EL (cell line): ENCODE measurements around the gene MSL1.
A peak's percentile ranks its signal among the peaks of the same experiment; 100 is the strongest.

Experiments used
- DNase-seq: peaks from one replicate; pipeline ENCODE4 v3.0.0-alpha.2; 2016

MSL1 gene

GRCh38 chr17:40091691-40092397, 29.9 kb upstream of the MSL1 start:
- no peak for DNase-seq

DNA sequence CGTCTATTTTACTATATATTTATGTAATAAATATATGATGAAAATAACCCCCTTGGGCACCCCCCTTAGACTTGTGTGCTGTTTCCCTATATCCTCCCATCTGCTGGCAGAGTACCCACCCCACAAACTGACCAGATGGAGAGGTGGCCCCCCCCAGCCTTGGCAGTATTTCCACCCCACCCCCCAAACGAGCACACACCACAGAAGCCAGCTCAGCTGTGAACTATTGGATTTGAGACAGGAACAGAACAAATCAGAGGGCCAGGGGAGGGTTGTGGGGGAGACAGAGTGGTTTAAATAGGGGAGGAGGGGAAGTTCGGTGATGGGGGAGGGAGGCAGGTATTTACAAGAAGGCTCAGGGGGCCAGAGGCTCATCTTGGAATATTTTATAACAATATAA, 29.2 kb upstream of the MSL1 start:
- DNase-seq, result no peak

- DNase-seq, result no peak
These were observed 28.7 kb upstream of the MSL1 start for GRCh38 chr17:40093005-40093579.

DNA sequence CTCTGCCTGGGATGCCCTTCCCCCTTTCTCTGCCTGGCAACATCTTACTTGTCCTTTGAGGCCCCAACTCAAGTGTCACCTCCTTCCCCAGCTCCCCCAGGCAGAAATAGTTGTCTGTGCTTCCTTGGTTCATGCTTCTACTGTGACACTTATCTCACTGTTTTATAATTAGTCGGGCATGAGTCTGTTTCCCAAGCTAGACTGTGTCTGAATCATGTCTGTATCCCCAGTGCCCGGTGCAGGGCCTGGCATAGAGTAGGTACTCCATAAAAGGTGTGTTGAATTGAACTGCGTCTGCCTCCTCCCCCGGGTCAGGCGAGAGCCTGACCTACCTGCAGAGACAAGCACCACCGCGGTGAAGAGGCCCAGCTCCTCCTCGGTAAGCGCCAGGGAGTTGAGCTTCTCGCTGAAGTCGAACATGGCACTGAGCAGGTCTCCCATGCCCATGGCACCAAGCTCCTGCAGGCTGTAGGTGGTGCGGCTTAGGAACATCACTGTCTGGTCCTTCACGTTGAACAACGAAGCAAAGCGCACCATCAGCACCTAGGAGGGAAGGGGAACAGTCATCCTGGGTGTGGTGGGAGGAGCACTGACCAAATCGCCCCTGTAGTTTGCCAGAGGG, 28.1 kb upstream of the MSL1 start:
- no peak for DNase-seq

DNA sequence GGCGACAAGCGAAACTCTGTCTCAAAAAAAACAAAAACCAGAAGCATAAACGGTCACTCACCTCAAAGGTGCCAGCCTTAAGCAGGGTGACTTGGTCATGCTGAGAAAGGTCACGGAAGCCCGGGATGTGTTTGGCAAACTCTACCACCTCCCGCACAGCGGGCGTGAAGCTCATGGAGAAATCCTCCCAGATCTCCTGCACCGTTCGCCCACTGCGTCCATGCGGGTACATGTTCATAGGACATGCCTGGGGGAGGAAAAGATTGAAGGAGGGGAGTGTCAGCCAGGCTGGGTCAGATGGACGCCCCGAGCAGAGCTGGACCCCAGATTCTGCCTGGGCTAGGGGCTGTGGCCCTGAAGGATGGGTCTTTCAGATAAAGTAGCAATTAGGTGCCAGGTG, 26.9 kb upstream of the MSL1 start:
- DNase-seq, result no peak

- no peak for DNase-seq
These were observed 26.3 kb upstream of the MSL1 start for GRCh38 chr17:40095351-40095943.

DNA sequence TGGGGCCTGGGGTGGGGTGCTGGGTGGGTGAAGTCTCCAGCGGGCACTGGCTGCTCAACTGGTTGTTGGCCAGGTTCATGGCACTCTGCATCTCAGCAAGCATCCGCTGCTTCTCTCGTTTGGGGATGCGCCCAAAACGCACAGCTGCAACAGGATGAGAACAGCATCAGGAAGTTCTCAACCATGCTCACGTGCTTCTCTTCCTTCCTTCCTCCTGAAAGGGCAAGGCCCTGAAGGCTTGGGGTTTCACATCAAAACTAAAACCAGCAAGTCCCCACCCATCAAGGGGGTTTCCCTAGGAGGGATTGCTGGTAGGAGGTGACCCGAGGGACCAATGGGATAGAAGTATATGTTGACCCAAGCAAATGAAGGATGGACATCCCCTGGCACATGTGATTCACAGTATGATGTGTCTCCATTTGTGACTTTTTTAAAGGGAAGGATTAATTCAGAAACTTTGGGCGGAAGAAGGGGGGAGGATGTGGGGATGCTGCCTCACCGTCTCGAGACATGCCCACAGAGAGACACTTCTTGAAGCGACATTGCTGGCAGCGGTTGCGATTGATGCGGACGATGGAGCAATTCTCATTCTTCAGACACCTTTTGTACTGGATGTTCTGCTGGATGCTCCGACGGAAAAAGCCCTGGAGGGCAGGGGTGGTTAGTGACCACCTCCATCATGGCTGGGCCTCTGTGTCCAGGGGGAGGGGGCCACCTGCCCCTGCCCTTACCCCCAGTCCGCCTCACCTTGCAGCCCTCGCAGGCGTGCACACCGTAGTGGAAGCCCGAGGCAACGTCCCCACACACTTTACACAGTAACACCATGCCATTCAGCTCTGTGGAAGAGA, 25.6 kb upstream of the MSL1 start:
- DNase-seq, result no peak

DNA sequence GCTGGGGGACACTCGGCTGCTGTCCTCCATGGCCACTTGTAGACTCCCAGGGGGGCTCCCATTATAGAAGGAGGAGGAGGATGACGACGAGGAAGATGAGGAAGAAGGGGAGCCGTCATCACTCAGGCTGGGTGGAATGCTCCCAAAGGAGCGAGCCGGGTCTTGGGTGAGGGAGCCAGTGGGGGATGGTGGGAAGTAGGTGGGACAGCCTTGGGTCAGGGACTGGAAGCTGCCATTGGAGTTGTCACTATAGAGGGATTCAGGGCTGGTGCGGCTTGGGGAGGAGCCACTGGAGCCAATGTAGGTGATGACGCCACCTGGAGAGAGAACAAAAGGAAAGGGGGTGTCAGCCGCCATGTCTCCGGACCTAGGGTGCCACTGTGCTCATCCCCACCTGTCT, 24.7 kb upstream of the MSL1 start:
- no peak for DNase-seq

DNA sequence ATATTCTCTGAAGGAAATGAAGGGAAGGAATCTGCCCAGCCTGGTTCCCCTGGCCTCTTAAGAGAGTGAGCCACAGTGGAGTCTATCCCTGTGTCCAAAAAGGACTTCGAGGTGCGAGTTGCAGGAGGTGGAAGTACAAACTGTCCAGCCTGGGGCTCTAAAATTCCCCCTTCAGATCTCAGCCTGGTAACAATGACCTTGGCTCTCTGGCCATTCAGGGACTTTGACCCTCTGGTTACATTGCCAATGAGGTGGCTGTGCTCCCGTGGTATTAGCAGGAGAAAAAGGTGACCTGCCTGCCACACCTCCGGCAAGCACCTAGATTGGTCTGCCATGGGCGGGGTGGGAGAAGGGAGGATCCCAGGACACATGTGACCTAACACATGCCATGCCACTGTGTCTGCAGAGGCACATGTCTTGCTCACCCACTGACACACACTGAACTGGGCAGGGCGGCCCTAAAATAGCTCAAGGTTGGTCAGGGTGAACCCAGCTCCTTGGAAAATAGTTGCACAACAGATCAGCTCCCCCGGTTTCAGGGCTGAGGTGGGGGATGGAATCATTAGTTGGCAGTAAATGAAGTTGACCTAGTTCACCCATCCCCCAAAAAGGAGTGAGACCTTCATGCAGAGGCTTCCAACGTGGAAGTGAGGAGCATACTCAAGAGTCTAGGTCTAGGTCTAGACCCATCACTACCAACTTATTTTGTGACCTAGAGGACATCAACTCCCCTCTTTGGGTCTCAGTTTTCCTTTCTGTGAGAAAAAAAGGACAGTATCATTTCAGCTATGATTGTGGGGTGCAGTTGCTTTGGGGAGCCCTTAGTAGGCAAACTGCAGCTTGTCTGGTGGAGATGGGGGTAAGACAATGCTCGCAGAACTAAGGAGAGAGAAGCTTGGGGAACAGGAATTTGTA, 23.6 kb upstream of the MSL1 start:
- peak; percentile 43 for DNase-seq

- peak; percentile 100 for DNase-seq
These were observed 22.7 kb upstream of the MSL1 start for GRCh38 chr17:40098846-40099618.

DNA sequence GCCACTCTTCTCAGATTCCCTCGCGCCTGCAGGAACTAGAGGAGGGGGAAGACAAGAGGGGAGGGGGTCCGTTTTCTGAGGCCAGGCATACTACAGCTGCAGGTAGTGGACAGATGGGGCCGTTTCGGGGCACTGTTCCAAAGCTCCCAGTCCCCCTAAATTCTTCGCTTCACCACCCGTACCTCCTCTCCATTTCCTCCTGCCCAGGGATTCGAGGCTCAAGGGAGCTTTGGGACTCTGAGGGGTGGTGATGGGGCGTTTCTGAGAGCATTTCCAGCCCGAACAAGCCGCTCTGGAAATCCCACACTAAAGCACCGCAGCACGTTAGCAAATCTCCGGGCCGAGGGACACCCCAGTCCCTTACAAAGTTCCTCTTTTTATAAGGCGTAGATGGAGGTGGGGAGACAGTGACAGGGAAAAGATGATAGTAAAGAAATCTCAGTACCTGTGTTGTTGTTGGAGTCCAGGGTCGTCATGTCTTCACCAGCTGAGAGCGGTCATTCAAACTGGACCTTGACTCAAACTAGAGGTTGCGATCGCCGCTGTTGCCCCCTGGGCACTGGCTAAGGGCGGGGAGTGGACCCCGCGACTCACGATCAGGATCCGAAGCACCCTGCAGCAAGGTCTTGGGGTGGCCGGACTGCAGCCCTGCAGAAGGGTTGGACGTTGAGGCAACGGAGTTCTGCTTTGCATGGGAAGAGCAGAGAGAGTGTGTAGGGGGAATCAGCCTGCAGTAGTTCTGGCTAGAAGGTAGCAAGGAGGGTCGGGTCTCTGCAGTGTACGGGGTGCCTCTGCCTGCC, 22.0 kb upstream of the MSL1 start:
- peak; percentile 29 for DNase-seq

DNA sequence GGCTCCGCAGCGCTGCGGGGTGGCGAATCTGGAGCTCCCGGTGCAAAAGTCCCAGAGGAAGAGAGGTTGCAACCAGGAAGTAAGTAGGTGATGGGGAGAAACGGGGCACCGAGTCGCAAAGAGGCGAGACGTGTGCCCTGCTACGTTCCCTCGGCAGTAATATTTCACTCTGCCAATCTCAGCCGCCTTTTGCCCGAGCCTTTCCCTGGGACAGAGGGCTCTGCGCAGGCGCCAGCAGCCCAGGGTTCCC, 21.4 kb upstream of the MSL1 start, which contains the start of gene NR1D1:
NR1D1 (minus strand) TSS at position 171 of the 250 bp plus-strand sequence. CDS start 495 bp downstream, outside the sequence.
- no peak for DNase-seq

GRCh38 chr17:40100669-40101366, 21.0 kb upstream of the MSL1 start:
- peak; percentile 99 for DNase-seq

- no peak for DNase-seq
These were observed 20.2 kb upstream of the MSL1 start for GRCh38 chr17:40101367-40102210.

GRCh38 chr17:40103071-40103661, 18.6 kb upstream of the MSL1 start:
- DNase-seq, result no peak

DNA sequence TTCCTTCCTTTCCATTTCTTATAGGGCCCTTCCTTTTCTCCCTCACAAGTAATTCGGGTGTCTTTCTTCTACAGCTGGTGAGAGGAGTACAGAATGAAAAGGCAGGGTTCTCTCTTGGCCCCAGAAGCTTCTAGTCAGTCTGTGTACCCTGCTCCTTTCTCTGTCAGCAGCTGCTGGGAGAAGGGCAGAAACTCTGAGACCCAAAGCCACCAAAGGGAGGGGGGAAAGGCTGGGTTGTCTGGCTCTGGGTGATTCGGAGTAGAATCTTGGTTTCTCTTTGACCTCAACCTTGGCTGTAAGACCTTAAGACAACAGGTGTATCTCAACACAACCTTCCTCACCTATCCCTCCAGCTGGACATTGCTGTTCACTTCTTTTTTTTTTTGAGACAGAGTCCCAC, 18.1 kb upstream of the MSL1 start:
- no peak for DNase-seq

DNA sequence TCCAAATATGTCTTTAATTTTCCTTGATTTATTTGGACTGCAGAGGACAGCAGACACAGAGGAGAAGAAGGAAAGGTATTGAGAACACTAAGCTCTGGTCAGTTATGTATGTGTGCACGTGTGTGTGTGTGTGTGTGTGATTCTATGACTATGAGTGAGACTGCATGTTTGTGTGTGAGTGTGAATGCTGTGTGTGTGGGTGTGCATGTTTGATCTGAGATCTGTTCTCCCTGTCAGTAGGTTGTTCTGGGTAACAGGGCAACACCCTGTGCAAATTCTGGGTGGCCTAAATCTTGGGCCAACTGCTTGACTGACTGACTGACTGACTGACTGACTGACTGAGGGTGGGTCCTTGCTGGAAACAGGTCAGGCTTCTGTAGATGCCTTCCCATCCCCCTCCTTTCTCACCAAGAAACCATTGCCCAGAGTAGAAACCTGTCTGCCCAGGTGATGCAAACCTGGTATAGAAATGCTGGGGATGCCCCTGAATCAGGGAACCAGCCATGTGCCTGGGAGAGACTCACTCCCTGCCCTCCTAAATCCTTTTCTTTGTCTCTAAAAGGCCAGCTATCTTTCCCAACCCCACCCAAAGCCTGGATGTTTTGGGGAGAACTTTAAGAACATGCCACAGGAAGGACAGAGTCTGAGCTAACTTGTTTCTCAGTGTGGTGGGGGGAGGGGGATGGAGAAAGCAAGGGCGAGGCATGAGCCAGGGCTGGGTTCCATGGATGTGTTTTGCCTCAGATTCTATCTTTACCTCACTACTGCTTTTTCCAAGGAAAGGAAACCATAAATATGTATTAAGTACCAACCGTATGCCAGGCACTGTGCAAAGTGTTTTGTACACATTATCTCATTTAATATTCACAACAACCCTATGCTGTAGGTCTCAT, 16.9 kb upstream of the MSL1 start:
- DNase-seq, result no peak
